SK-N-MC (cell line): ENCODE results near the gene LDAH.

Experiments used
- EZH2 ChIP-seq: fragments of 200-600 bp; sonication (generic); IDR thresholded peaks from one replicate; pipeline ENCODE4 v1.6.1; 2017; ENCODE audit warnings: antibody characterized with exemption
- FOXP2 ChIP-seq: optimal IDR thresholded peaks from 2 replicates; pipeline ENCODE3; 2011; ENCODE audit warnings: mild to moderate bottlenecking, moderate library complexity; ENCODE audit not compliant: insufficient read depth; ENCODE audit errors: extremely low read length, control extremely low read depth
- POLR2AphosphoS5 ChIP-seq: IDR thresholded peaks from 2 replicates; pipeline ENCODE4 v1.6.1; 2012; ENCODE audit warnings: mild to moderate bottlenecking, low read depth, low read length, borderline replicate concordance

GRCh38 chr2:20648206-20648605 is 174.7 kb downstream of the LDAH start:
- TF ChIP-seq POLR2AphosphoS5, result no peak
- TF ChIP-seq EZH2, result no peak
- no peak for TF ChIP-seq FOXP2
